ENCODE results near the gene KDM5A. TPM values are rescaled to one million over a fixed set of nuclear protein-coding genes. Genes with fewer than 3 reads are reported as not detected.

The KDM5A gene
- total and polyA plus RNA-seq, 10 of the 15 experiments (the other 5 are each of a cell fraction or from before 2014, with no cell fraction given), result 9.0 to 59.9 (median 27.7) TPM

DNA sequence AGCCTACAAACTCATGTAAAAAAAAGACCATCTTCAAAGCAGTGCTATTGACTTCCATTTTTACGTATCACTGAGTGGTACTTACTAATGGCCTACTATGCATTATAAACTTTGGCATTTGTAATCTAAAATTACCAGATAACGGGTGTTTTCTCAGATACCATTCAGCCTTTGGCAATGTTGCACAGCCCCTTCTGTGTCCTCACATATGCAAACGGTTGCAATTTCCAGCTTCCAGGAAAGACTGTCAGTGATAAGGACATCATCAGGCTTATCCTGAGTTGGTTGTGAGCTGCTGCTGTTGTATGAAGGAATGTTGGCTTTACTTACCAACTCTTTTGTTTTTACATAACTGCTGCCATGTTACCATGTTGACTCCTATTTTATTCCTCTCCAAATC, 124.9 kb downstream of the KDM5A start:
- SMC1A ChIA-PET (ENCODE audit: uncharacterized antibody, unreplicated experiment), result no interaction called here
- Histone ChIP-seq H3K27ac (ENCODE audit: control insufficient read depth, insufficient read depth) (no peak overlapping the region), H3K9me3 (replicated peaks; ENCODE audit: control insufficient read depth, insufficient read depth, low read length) (no peaks in the 10 kb centered on the region), H2AFZ (ENCODE audit: control insufficient read depth, low read depth, low read length) (no peak overlapping the region), H3K4me2 (ENCODE audit: control insufficient read depth, insufficient read depth) (no peak overlapping the region), H3K27me3 (replicated peaks in 1 of 2; ENCODE audit: control insufficient read depth in 2 of 2, insufficient read depth in 2 of 2, low read length in 1 of 2) (peaks cover 0 to 4% of the 10 kb centered on the region in 2 experiments; a peak in 1 of 4 replicates), H3K4me3 (no peak overlapping the region), H3K9ac (ENCODE audit: control insufficient read depth, insufficient read depth, low read length) (no peak overlapping the region), H3K79me2 (ENCODE audit: control insufficient read depth, insufficient read depth, low read length) (no peaks in the 10 kb centered on the region), H3K36me3 (ENCODE audit: control insufficient read depth in 2 of 2, insufficient read depth in 2 of 2, low read length in 1 of 2) (no peaks in the 10 kb centered on the region), H3K4me1 (ENCODE audit: control insufficient read depth, insufficient read depth, low read length) (no peaks in the 10 kb centered on the region), H4K20me1 (ENCODE audit: control insufficient read depth, insufficient read depth) (no peaks in the 10 kb centered on the region)
- DNase-seq (ENCODE audit: low read depth, low spot score) (no peak), FAIRE-seq (no peak), ATAC-seq (no peak)
- RAD21 ChIA-PET (ENCODE audit: unreplicated experiment), result no interaction called here
- TF ChIP-seq ZSCAN29 (IDR thresholded peaks at IDR 0.05), result no peak
- no peak for TF ChIP-seq RB1 (IDR thresholded peaks at IDR 0.05; ENCODE audit: borderline replicate concordance)
- TF ChIP-seq MTA2 (IDR thresholded peaks at IDR 0.05; ENCODE audit: low read depth), result no peak
- no peak for TF ChIP-seq NBN (IDR thresholded peaks at IDR 0.05)
- TF ChIP-seq BACH1 (IDR thresholded peaks at IDR 0.05; ENCODE audit: borderline replicate concordance), result no peak
- no peak for TF ChIP-seq SREBF2 (IDR thresholded peaks at IDR 0.05; ENCODE audit: low read length)
- TF ChIP-seq EGR1 (IDR thresholded peaks at IDR 0.05; ENCODE audit: borderline replicate concordance in 1 of 2, low read depth in 2 of 2, low read length in 2 of 2), result no peak
- TF ChIP-seq TAF1 (IDR thresholded peaks at IDR 0.05; ENCODE audit: borderline replicate concordance, low read depth, low read length), result no peak
- TF ChIP-seq SIX5 (IDR thresholded peaks at IDR 0.05; ENCODE audit: low read depth, low read length, severe bottlenecking), result no peak
- CTCF ChIA-PET, result no interaction called here
- WGBS (ENCODE audit: insufficient coverage, insufficient replicate concordance, low lambda C conversion rate, missing lambda C conversion rate), result 65% methylated on average over 3 of the region's 3 CpGs
- intact Hi-C loops (cut with micrococcal nuclease; ENCODE audit: unreplicated experiment), result no loop called here
- no TSS peak for BruUV-seq (replicated peaks)
- POLR2A ChIA-PET, result no interaction called here
- in situ Hi-C loops (cut with MboI), result no loop called here

DNA sequence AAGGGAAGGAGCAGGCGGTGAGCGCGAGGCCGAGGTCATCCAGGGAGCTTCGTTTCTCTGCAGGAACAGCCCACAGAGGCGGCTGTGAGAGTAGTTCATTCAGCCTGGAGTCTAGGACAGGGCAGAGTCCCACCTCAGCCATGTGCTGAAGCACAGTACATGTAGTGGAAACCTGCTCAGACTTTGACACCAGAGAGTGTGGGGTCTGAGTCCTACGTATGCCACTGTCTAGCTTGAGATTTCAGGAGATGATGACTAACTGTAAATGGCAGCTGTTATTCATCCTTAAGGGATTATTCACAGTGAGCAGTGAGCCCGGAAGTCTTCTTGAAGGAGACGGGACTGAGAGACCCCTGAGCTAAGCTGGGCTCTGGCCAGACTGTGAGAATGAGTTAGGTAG, 125.5 kb downstream of the KDM5A start:
- no peaks in the 10 kb centered on the region for H3K79me2 ChIP-seq (ENCODE audit: control insufficient read depth, insufficient read depth, low read length)
- no peaks in the 10 kb centered on the region for H3K4me1 ChIP-seq (ENCODE audit: control insufficient read depth, insufficient read depth, low read length)
- no TSS peak for BruUV-seq (replicated peaks)
- TF ChIP-seq BCL11A (IDR thresholded peaks at IDR 0.05; ENCODE audit: low read depth, low read length) (no peak), NFIC (IDR thresholded peaks at IDR 0.05; ENCODE audit: low read depth, low read length) (no peak), CBX5 (IDR thresholded peaks at IDR 0.05; ENCODE audit: low read depth) (no peak), IRF4 (IDR thresholded peaks at IDR 0.05; ENCODE audit: low read depth, low read length) (no peak), STAT3 (IDR thresholded peaks at IDR 0.05; ENCODE audit: low read depth, low read length) (no peak), SP1 (IDR thresholded peaks at IDR 0.05; ENCODE audit: low read depth, low read length) (no peak)
- TF ChIP-seq, protein P1, sequence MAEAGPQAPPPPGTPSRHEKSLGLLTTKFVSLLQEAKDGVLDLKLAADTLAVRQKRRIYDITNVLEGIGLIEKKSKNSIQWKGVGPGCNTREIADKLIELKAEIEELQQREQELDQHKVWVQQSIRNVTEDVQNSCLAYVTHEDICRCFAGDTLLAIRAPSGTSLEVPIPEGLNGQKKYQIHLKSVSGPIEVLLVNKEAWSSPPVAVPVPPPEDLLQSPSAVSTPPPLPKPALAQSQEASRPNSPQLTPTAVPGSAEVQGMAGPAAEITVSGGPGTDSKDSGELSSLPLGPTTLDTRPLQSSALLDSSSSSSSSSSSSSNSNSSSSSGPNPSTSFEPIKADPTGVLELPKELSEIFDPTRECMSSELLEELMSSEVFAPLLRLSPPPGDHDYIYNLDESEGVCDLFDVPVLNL (IDR thresholded peaks at IDR 0.05; ENCODE audit: low read depth, low read length), result no peak
- H3K9ac ChIP-seq (ENCODE audit: control insufficient read depth, insufficient read depth, low read length), result no peak overlapping the region
- H4K20me1 ChIP-seq (ENCODE audit: control insufficient read depth, insufficient read depth), result no peaks in the 10 kb centered on the region
- FAIRE-seq, result no peak
- H3K36me3 ChIP-seq (ENCODE audit: control insufficient read depth in 2 of 2, insufficient read depth in 2 of 2, low read length in 1 of 2), result no peaks in the 10 kb centered on the region
- H3K4me3 ChIP-seq, result no peak overlapping the region
- CTCF ChIA-PET, result no interaction called here
- no peak for ATAC-seq
- H3K9me3 ChIP-seq (replicated peaks; ENCODE audit: control insufficient read depth, insufficient read depth, low read length), result no peaks in the 10 kb centered on the region
- H2AFZ ChIP-seq (ENCODE audit: control insufficient read depth, low read depth, low read length), result no peak overlapping the region
- no peak for DNase-seq (ENCODE audit: low read depth, low spot score)
- peaks cover 0 to 4% of the 10 kb centered on the region in 2 experiments; a peak in 1 of 4 replicates for H3K27me3 ChIP-seq (replicated peaks in 1 of 2; ENCODE audit: control insufficient read depth in 2 of 2, insufficient read depth in 2 of 2, low read length in 1 of 2)
- no peak overlapping the region for H3K27ac ChIP-seq (ENCODE audit: control insufficient read depth, insufficient read depth)
- H3K4me2 ChIP-seq (ENCODE audit: control insufficient read depth, insufficient read depth), result no peak overlapping the region
- SMC1A ChIA-PET (ENCODE audit: uncharacterized antibody, unreplicated experiment), result no interaction called here
- WGBS (ENCODE audit: insufficient coverage, insufficient replicate concordance, low lambda C conversion rate, missing lambda C conversion rate), result 82% methylated on average over 9 of the region's 9 CpGs
- in situ Hi-C loops (cut with MboI) (no loop called here), intact Hi-C loops (cut with micrococcal nuclease; ENCODE audit: unreplicated experiment) (no loop called here)
- POLR2A ChIA-PET, result no interaction called here
- RAD21 ChIA-PET (ENCODE audit: unreplicated experiment), result no interaction called here
